K562 (cell line): ENCODE data around the gene VEZF1. TPM values are rescaled to one million over a fixed set of nuclear protein-coding genes. Genes with fewer than 3 reads are reported as not detected.

Experiments
- HMG20A ChIP-seq: fragments of 450-650 bp; formaldehyde crosslinking; conservative IDR thresholded peaks from 2 replicates; pipeline ENCODE4 v1.4.0; 2020; ENCODE audit warnings: mild to moderate bottlenecking, mixed read lengths
- JUND ChIP-seq, 2 experiments: IDR thresholded peaks; 2 replicates in 1 of 2; 3 replicates in 1 of 2; pipeline ENCODE4 v1.6.1; 2011; ENCODE audit warnings: borderline replicate concordance in 2 of 2, low read depth in 2 of 2, low read length in 2 of 2, improper control_type of control experiment in 1 of 2, missing biosample characterization in 1 of 2, missing genetic modification characterization in 1 of 2, missing genetic modification reagents in 1 of 2
- KDM5B ChIP-seq: fragments of 200-600 bp; sonication (generic); IDR thresholded peaks from 2 replicates; pipeline ENCODE4 v1.6.1; 2012; ENCODE audit warnings: low read depth, mild to moderate bottlenecking, moderate library complexity, low read length, control low read depth, inconsistent platforms; ENCODE audit not compliant: insufficient replicate concordance
- polyA plus RNA-seq, 8 experiments: library from polyadenylated mRNA; depleted of rRNA in 4 of 8; stranded (reverse) in 5 of 8; unstranded in 3 of 8; fragments of >200 nt; fragmentation: Nextera tagmentation in 2 of 8; fragmentation: Illumina TruSeq in 1 of 8; extraction: Ambion mirVana in 2 of 8; extraction: Trizol in 1 of 8; gene quantifications; 2 replicates each; pipeline versions ENCODE4 v1.2.1 to v1.2.3, GENCODE V29; 2011 to 2014; ENCODE audit warnings: inconsistent platforms in 1 of 8, missing spikeins in 1 of 8
- total RNA-seq, 7 experiments: library from RNA; depleted of rRNA in 6 of 7; stranded (reverse); fragments of >200 nt in 6 of 7; fragmentation: Illumina TruSeq in 2 of 7; extraction: Trizol in 2 of 7; gene quantifications; 2 replicates each; pipeline versions ENCODE4 v1.2.1 to v1.2.3, GENCODE V29; 2011 to 2021; ENCODE audit warnings: low replicate concordance in 1 of 7
- TF ChIP-seq, protein P1 (sequence below), 2 experiments: fragments of 450-650 bp in 1 of 2; sonication (generic) in 1 of 2; formaldehyde crosslinking in 1 of 2; IDR thresholded peaks; 2 replicates each; pipeline versions ENCODE4 v1.7.1 to v1.9.0; 2016 to 2022; ENCODE audit warnings: inconsistent platforms in 1 of 2, mild to moderate bottlenecking in 1 of 2, missing genetic modification reagents in 1 of 2

VEZF1 gene
- total and polyA plus RNA-seq, 9 of the 15 experiments (the other 6 are each of a cell fraction or from before 2014, with no cell fraction given), result 9.5 to 33.4 (median 22.1) TPM

DNA sequence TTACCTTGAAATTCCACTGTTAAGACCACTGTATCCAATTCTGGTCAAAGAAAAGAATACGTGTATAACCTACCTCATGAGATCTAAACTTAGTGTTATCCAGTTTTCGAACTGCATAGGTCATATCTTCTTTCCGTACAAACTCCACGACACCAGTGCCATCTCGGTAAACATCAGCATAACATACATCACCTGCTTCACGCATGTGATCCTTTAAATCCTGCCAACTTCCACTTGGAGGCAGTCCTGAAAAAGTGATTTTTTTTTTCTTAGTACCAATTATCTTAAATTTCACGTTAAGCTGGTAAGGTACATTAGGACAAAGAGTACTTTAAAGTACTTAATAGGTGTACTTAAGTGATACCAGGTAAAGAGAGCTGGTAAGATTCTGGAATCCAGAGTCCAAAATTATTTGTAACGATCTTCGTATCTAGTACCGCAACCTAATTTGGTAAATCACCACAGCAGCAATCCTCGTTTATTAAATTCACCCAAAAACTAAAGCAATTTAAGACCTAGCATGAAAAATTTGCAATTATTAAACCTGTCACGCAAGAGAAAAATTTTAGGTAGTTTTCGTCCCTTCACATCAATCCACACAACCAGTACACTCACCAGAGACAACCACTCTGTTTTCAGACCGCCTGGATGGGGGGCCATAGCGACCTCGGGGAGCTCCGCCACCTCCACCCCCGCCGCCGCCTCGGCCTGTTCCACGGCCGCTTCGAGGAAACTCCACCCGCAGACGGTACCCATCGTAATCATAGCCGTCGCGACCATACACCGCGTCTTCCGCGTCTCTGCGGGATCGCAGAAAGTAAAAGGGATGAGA is 17.9 kb upstream of the VEZF1 start (continued):
- TF ChIP-seq, protein P1, sequence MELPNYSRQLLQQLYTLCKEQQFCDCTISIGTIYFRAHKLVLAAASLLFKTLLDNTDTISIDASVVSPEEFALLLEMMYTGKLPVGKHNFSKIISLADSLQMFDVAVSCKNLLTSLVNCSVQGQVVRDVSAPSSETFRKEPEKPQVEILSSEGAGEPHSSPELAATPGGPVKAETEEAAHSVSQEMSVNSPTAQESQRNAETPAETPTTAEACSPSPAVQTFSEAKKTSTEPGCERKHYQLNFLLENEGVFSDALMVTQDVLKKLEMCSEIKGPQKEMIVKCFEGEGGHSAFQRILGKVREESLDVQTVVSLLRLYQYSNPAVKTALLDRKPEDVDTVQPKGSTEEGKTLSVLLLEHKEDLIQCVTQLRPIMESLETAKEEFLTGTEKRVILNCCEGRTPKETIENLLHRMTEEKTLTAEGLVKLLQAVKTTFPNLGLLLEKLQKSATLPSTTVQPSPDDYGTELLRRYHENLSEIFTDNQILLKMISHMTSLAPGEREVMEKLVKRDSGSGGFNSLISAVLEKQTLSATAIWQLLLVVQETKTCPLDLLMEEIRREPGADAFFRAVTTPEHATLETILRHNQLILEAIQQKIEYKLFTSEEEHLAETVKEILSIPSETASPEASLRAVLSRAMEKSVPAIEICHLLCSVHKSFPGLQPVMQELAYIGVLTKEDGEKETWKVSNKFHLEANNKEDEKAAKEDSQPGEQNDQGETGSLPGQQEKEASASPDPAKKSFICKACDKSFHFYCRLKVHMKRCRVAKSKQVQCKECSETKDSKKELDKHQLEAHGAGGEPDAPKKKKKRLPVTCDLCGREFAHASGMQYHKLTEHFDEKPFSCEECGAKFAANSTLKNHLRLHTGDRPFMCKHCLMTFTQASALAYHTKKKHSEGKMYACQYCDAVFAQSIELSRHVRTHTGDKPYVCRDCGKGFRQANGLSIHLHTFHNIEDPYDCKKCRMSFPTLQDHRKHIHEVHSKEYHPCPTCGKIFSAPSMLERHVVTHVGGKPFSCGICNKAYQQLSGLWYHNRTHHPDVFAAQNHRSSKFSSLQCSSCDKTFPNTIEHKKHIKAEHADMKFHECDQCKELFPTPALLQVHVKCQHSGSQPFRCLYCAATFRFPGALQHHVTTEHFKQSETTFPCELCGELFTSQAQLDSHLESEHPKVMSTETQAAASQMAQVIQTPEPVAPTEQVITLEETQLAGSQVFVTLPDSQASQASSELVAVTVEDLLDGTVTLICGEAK (IDR thresholded peaks at IDR 0.05), result peak; percentile 21; the same call in 1 of the 2 replicates
- TF ChIP-seq, protein P1 (CRISPR knock-in tag; IDR thresholded peaks at IDR 0.05), result no peak
- no peak for TF ChIP-seq JUND (IDR thresholded peaks at IDR 0.05; ENCODE audit: borderline replicate concordance, low read depth, low read length)
- TF ChIP-seq JUND (tag; IDR thresholded peaks at IDR 0.05; ENCODE audit: borderline replicate concordance, low read depth, low read length), result no peak
- TF ChIP-seq KDM5B, result peak; percentile 12
- TF ChIP-seq HMG20A (CRISPR knock-in tag), result no peak
